Karpas-422 (cell line): ENCODE measurements around the gene NRARP. TPM values are rescaled to one million over a fixed set of nuclear protein-coding genes. Genes with fewer than 3 reads are reported as not detected.

Experiments
- DNase-seq: peaks from one replicate; pipeline ENCODE4 v3.0.0-alpha.2; 2015
- H2AFZ ChIP-seq: fragments of 200-600 bp; sonication (generic); 2 replicates; pipeline ENCODE4 v1.6.1; 2014; ENCODE audit warnings: antibody characterized with exemption, low read length, mixed read lengths
- H3K27ac ChIP-seq: fragments of 200-600 bp; sonication (generic); 2 replicates; pipeline ENCODE4 v1.5.1; 2014; ENCODE audit warnings: mild to moderate bottlenecking, low read length, moderate library complexity
- H3K27me3 ChIP-seq: fragments of 200-600 bp; sonication (generic); 2 replicates; pipeline ENCODE4 v1.6.1; 2014; ENCODE audit warnings: low read length, mixed read lengths
- H3K36me3 ChIP-seq: fragments of 200-600 bp; sonication (generic); 2 replicates; pipeline ENCODE4 v1.6.1; 2014; ENCODE audit warnings: low read length, mixed read lengths; ENCODE audit not compliant: insufficient read depth
- H3K4me1 ChIP-seq: fragments of 200-600 bp; sonication (generic); 2 replicates; pipeline ENCODE4 v1.6.1; 2014; ENCODE audit warnings: mild to moderate bottlenecking, low read length, mixed read lengths
- H3K4me2 ChIP-seq: fragments of 200-600 bp; sonication (generic); 2 replicates; pipeline ENCODE4 v1.6.1; 2014; ENCODE audit warnings: low read length, low read depth, mild to moderate bottlenecking; ENCODE audit not compliant: poor library complexity, severe bottlenecking
- H3K4me3 ChIP-seq: fragments of 200-600 bp; sonication (generic); 2 replicates; pipeline ENCODE4 v1.5.1; 2014; ENCODE audit warnings: mild to moderate bottlenecking, antibody characterized with exemption, low read length, mixed read lengths
- H3K79me2 ChIP-seq: fragments of 200-600 bp; sonication (generic); 2 replicates; pipeline ENCODE4 v1.6.1; 2014; ENCODE audit warnings: mild to moderate bottlenecking, low read length, mixed read lengths
- H3K9ac ChIP-seq: fragments of 200-600 bp; sonication (generic); 2 replicates; pipeline ENCODE4 v1.6.0; 2014; ENCODE audit warnings: low read length
- H3K9me2 ChIP-seq: fragments of 200-600 bp; sonication (generic), shearing (Covaris generic); replicated peaks from 2 replicates; pipeline ENCODE4 v1.6.0; 2014; ENCODE audit warnings: mild to moderate bottlenecking, low read length, moderate library complexity; ENCODE audit not compliant: insufficient read depth
- H3K9me3 ChIP-seq: fragments of 300-700, 200-600 bp; sonication (generic); 2 replicates; pipeline ENCODE4 v1.6.1; 2014; ENCODE audit warnings: low read length, mixed read lengths
- H4K20me1 ChIP-seq: fragments of 200-600 bp; sonication (generic); 2 replicates; pipeline ENCODE4 v1.6.1; 2014; ENCODE audit warnings: mild to moderate bottlenecking, antibody characterized with exemption, low read length, low read depth; ENCODE audit not compliant: insufficient read depth
- total RNA-seq: library from RNA; depleted of rRNA; stranded (reverse); fragments of >200 nt; shearing (Covaris generic); gene quantifications from 2 replicates; pipeline ENCODE4 v1.2.3, GENCODE V29; 2014; ENCODE audit warnings: low replicate concordance

Gene NRARP
- total RNA-seq, 1 experiment from 2014 or later, result 1.4 TPM

- Histone ChIP-seq H3K4me3 (peak overlapping the region; percentile 77), H3K27me3 (no peaks in the 10 kb centered on the region), H4K20me1 (peaks cover 3% of the 10 kb centered on the region; the same call in 1 of the 2 replicates), H3K9ac (peak overlapping the region; percentile 90), H3K9me2 (no peaks in the 10 kb centered on the region), H3K36me3 (peaks cover 4% of the 10 kb centered on the region; the same call in 1 of the 2 replicates), H3K9me3 (no peaks in the 10 kb centered on the region), H3K4me2 (peak overlapping the region; percentile 84), H3K4me1 (peaks cover 59% of the 10 kb centered on the region), H3K27ac (peak overlapping the region; percentile 94), H2AFZ (no peak overlapping the region), H3K79me2 (no peaks in the 10 kb centered on the region)
- peak; percentile 78 for DNase-seq
Measured at GRCh38 chr9:137278061-137278701, 23.9 kb downstream of the NRARP start.

GRCh38 chr9:137277329-137278041, 24.6 kb downstream of the NRARP start, which contains the start of gene TOR4A:
Gene TOR4A (plus strand): TSS chr9:137277726. CDS start chr9:137278690, 964 bp downstream.
- peak within 1 kb of the TSS; percentile 84 for H3K4me2 ChIP-seq
- no peaks in the 10 kb centered on the region for H3K79me2 ChIP-seq
- H3K9me3 ChIP-seq, result no peaks in the 10 kb centered on the region
- no peaks in the 10 kb centered on the region for H3K9me2 ChIP-seq
- H3K4me3 ChIP-seq, result peak within 1 kb of the TSS; percentile 77
- peaks cover 2% of the 10 kb centered on the region; the same call in 1 of the 2 replicates for H3K36me3 ChIP-seq
- H2AFZ ChIP-seq, result no peak within 1 kb of the TSS
- no peaks in the 10 kb centered on the region for H3K27me3 ChIP-seq
- DNase-seq, result peak; percentile 91
- H3K4me1 ChIP-seq, result peaks cover 59% of the 10 kb centered on the region
- H4K20me1 ChIP-seq, result peaks cover 3% of the 10 kb centered on the region; the same call in 1 of the 2 replicates
- H3K9ac ChIP-seq, result peak within 1 kb of the TSS; percentile 90
- peak within 1 kb of the TSS; percentile 94 for H3K27ac ChIP-seq

GRCh38 chr9:137276473-137277328, 25.4 kb downstream of the NRARP start:
- peaks cover 59% of the 10 kb centered on the region for H3K4me1 ChIP-seq
- no peaks in the 10 kb centered on the region for H3K9me3 ChIP-seq
- H4K20me1 ChIP-seq, result peaks cover 3% of the 10 kb centered on the region; the same call in 1 of the 2 replicates
- H3K9ac ChIP-seq, result peak overlapping the region; percentile 90
- peak overlapping the region; percentile 84 for H3K4me2 ChIP-seq
- H3K27ac ChIP-seq, result peak overlapping the region; percentile 94
- H3K79me2 ChIP-seq, result no peaks in the 10 kb centered on the region
- peak overlapping the region; percentile 77 for H3K4me3 ChIP-seq
- peak; percentile 87 for DNase-seq
- no peaks in the 10 kb centered on the region for H3K9me2 ChIP-seq
- H2AFZ ChIP-seq, result no peak overlapping the region
- no peaks in the 10 kb centered on the region for H3K27me3 ChIP-seq
- peaks cover 2% of the 10 kb centered on the region; the same call in 1 of the 2 replicates for H3K36me3 ChIP-seq

GRCh38 chr9:137275588-137276472, 26.2 kb downstream of the NRARP start:
- peak overlapping the region; percentile 90 for H3K9ac ChIP-seq
- H3K9me2 ChIP-seq, result no peaks in the 10 kb centered on the region
- no peaks in the 10 kb centered on the region for H3K27me3 ChIP-seq
- no peaks in the 10 kb centered on the region for H3K9me3 ChIP-seq
- H3K36me3 ChIP-seq, result peaks cover 2% of the 10 kb centered on the region; the same call in 1 of the 2 replicates
- H3K4me2 ChIP-seq, result peak overlapping the region; percentile 84
- no peak overlapping the region for H2AFZ ChIP-seq
- peaks cover 3% of the 10 kb centered on the region; the same call in 1 of the 2 replicates for H4K20me1 ChIP-seq
- no peaks in the 10 kb centered on the region for H3K79me2 ChIP-seq
- peaks cover 59% of the 10 kb centered on the region for H3K4me1 ChIP-seq
- peak overlapping the region; percentile 94 for H3K27ac ChIP-seq
- peak; percentile 42 for DNase-seq
- H3K4me3 ChIP-seq, result peak overlapping the region; percentile 77; the same call in 1 of the 2 replicates

- Histone ChIP-seq H3K4me2 (peak overlapping the region; percentile 84), H3K4me3 (no peak overlapping the region; the same call in 1 of the 2 replicates), H3K27ac (peak overlapping the region; percentile 94), H3K9me2 (no peaks in the 10 kb centered on the region), H2AFZ (no peak overlapping the region), H4K20me1 (peaks cover 3% of the 10 kb centered on the region; the same call in 1 of the 2 replicates), H3K4me1 (peaks cover 54% of the 10 kb centered on the region), H3K79me2 (no peaks in the 10 kb centered on the region), H3K9ac (peak overlapping the region; percentile 90), H3K27me3 (no peaks in the 10 kb centered on the region), H3K36me3 (peaks cover 2% of the 10 kb centered on the region; the same call in 1 of the 2 replicates), H3K9me3 (no peaks in the 10 kb centered on the region)
- no peak for DNase-seq
Measured at GRCh38 chr9:137275203-137275587, 26.9 kb downstream of the NRARP start.

- H3K27ac ChIP-seq, result peak overlapping the region; percentile 94
- no peaks in the 10 kb centered on the region for H3K9me2 ChIP-seq
- H3K79me2 ChIP-seq, result 0 out of 2 replicates have a peak, but pooled peaks cover 2% of the 10 kb centered on the region
- no peaks in the 10 kb centered on the region for H4K20me1 ChIP-seq
- peaks cover 6% of the 10 kb centered on the region; the same call in 1 of the 2 replicates for H3K36me3 ChIP-seq
- no peaks in the 10 kb centered on the region for H3K27me3 ChIP-seq
- H3K4me2 ChIP-seq, result peak overlapping the region; percentile 48
- no peaks in the 10 kb centered on the region for H3K9me3 ChIP-seq
- no peak overlapping the region for H3K4me3 ChIP-seq
- peaks cover 67% of the 10 kb centered on the region for H3K4me1 ChIP-seq
- no peak overlapping the region for H2AFZ ChIP-seq
- DNase-seq, result peak; percentile 44
- H3K9ac ChIP-seq, result peak overlapping the region; percentile 51
Measured at GRCh38 chr9:137273611-137274320, 28.3 kb downstream of the NRARP start.

GRCh38 chr9:137273095-137273490, 29.0 kb downstream of the NRARP start:
- Histone ChIP-seq H3K9me3 (no peaks in the 10 kb centered on the region), H3K27me3 (no peaks in the 10 kb centered on the region), H3K4me3 (no peak overlapping the region), H2AFZ (no peak overlapping the region), H3K9ac (no peak overlapping the region), H3K36me3 (peaks cover 6% of the 10 kb centered on the region; the same call in 1 of the 2 replicates), H4K20me1 (no peaks in the 10 kb centered on the region), H3K9me2 (no peaks in the 10 kb centered on the region), H3K27ac (no peak overlapping the region), H3K79me2 (0 out of 2 replicates have a peak, but pooled peaks cover 2% of the 10 kb centered on the region), H3K4me2 (no peak overlapping the region), H3K4me1 (peaks cover 69% of the 10 kb centered on the region)
- no peak for DNase-seq
